DOHH2 (cell line): ENCODE measurements around the gene GET4.

Experiments used
- CTCF ChIP-seq: fragments of 200-600 bp; sonication (generic); IDR thresholded peaks from one replicate; pipeline ENCODE4 v1.5.1; 2014; ENCODE audit warnings: antibody characterized with exemption, mild to moderate bottlenecking, low read depth, low read length; ENCODE audit not compliant: poor library complexity, severe bottlenecking
- EZH2phosphoT487 ChIP-seq: fragments of 200-600 bp; sonication (generic); IDR thresholded peaks from 2 replicates; pipeline ENCODE4 v1.6.1; 2017; ENCODE audit warnings: borderline replicate concordance, mild to moderate bottlenecking, antibody characterized with exemption, low read length, moderate library complexity, mixed read lengths

GRCh38 chr7:932651-932975, 56.3 kb downstream of the GET4 start:
- TF ChIP-seq CTCF (no peak), EZH2phosphoT487 (no peak)
